Duodenal mucosa (tissue), 2 donors: ENCODE results near the gene PHOSPHO2.

ENCODE experiments used
- H3K27ac ChIP-seq: one replicate; pipeline ENCODE4 v1.7.0; 2013; ENCODE audit warnings: low read depth, low read length
- H3K27me3 ChIP-seq, 2 donors: one replicate each; pipeline ENCODE4 v1.7.0; 2013; ENCODE audit warnings: low read length in 2 of 2, control low read depth in 1 of 2; ENCODE audit not compliant: insufficient read depth in 2 of 2, control insufficient read depth in 1 of 2
- H3K36me3 ChIP-seq, 2 donors: one replicate each; pipeline ENCODE4 v1.7.0; 2013; ENCODE audit warnings: low read length in 2 of 2, control low read depth in 1 of 2; ENCODE audit not compliant: insufficient read depth in 2 of 2, control insufficient read depth in 1 of 2
- H3K4me1 ChIP-seq, 2 donors: one replicate each; pipeline ENCODE4 v1.7.0; 2013; ENCODE audit warnings: low read length in 2 of 2, control low read depth in 1 of 2; ENCODE audit not compliant: insufficient read depth in 2 of 2, control insufficient read depth in 1 of 2
- H3K4me3 ChIP-seq, 2 donors: one replicate each; pipeline ENCODE4 v1.7.0; 2013; ENCODE audit warnings: low read length in 2 of 2, low read depth in 1 of 2
- H3K9ac ChIP-seq, 2 donors: one replicate each; pipeline ENCODE4 v1.7.0; 2013; ENCODE audit warnings: low read length in 2 of 2, low read depth in 1 of 2
- H3K9me3 ChIP-seq, 2 donors: one replicate each; pipeline ENCODE4 v1.7.0; 2013; ENCODE audit warnings: low read length in 2 of 2, control low read depth in 1 of 2; ENCODE audit not compliant: control insufficient read depth in 1 of 2

Gene PHOSPHO2

GRCh38 chr2:169713331-169713730 is 19.1 kb downstream of the PHOSPHO2 start:
- Histone ChIP-seq H3K9ac (no peak overlapping the region), H3K36me3 (no peaks in the 10 kb centered on the region), H3K9me3 (no peaks in the 10 kb centered on the region), H3K27ac (no peak overlapping the region), H3K4me3 (no peak overlapping the region), H3K27me3 (no peaks in the 10 kb centered on the region), H3K4me1 (peaks cover 64 to 65% of the 10 kb centered on the region in 2 donors)

GRCh38 chr2:169714699-169715098 is 20.4 kb downstream of the PHOSPHO2 start:
- H3K9ac ChIP-seq, result no peak overlapping the region

GRCh38 chr2:169715379-169716237 is 21.3 kb downstream of the PHOSPHO2 start:
- peaks cover 57 to 62% of the 10 kb centered on the region in 2 donors for H3K4me1 ChIP-seq
- no peaks in the 10 kb centered on the region for H3K9me3 ChIP-seq
- no peaks in the 10 kb centered on the region for H3K36me3 ChIP-seq
- H3K27ac ChIP-seq, result no peak overlapping the region
- H3K9ac ChIP-seq, result peak overlapping the region in 1 of 2 donors; percentile 22
- peak overlapping the region; percentile 66 to 71 for H3K4me3 ChIP-seq
- H3K27me3 ChIP-seq, result no peaks in the 10 kb centered on the region

More at GRCh38 chr2:169714699-169715098, 20.4 kb downstream of the PHOSPHO2 start:
- Histone ChIP-seq H3K27me3 (no peaks in the 10 kb centered on the region), H3K4me3 (peak overlapping the region; percentile 66 to 71), H3K36me3 (no peaks in the 10 kb centered on the region), H3K9me3 (no peaks in the 10 kb centered on the region), H3K27ac (no peak overlapping the region), H3K4me1 (peaks cover 64 to 68% of the 10 kb centered on the region in 2 donors)

- H3K27me3 ChIP-seq, result no peaks in the 10 kb centered on the region
- peak overlapping the region; percentile 66 to 71 for H3K4me3 ChIP-seq
- no peaks in the 10 kb centered on the region for H3K36me3 ChIP-seq
- H3K9me3 ChIP-seq, result no peaks in the 10 kb centered on the region
- peaks cover 53 to 59% of the 10 kb centered on the region in 2 donors for H3K4me1 ChIP-seq
- H3K27ac ChIP-seq, result no peak overlapping the region
- peak overlapping the region in 1 of 2 donors; percentile 22 for H3K9ac ChIP-seq
These were observed 22.1 kb downstream of the PHOSPHO2 start for GRCh38 chr2:169716238-169716886.

GRCh38 chr2:169716938-169717690 is 22.8 kb downstream of the PHOSPHO2 start:
- Histone ChIP-seq H3K9me3 (no peaks in the 10 kb centered on the region), H3K4me3 (no peak overlapping the region), H3K27me3 (no peaks in the 10 kb centered on the region), H3K36me3 (no peaks in the 10 kb centered on the region), H3K4me1 (peaks cover 45 to 52% of the 10 kb centered on the region in 2 donors), H3K9ac (no peak overlapping the region), H3K27ac (no peak overlapping the region)

GRCh38 chr2:169717691-169718063 is 23.4 kb downstream of the PHOSPHO2 start:
- no peak overlapping the region for H3K4me3 ChIP-seq
- no peaks in the 10 kb centered on the region for H3K9me3 ChIP-seq
- no peak overlapping the region for H3K9ac ChIP-seq
- H3K27ac ChIP-seq, result no peak overlapping the region
- no peaks in the 10 kb centered on the region for H3K36me3 ChIP-seq
- H3K4me1 ChIP-seq, result peaks cover 41 to 47% of the 10 kb centered on the region in 2 donors
- H3K27me3 ChIP-seq, result no peaks in the 10 kb centered on the region

- no peak overlapping the region for H3K4me3 ChIP-seq
- H3K4me1 ChIP-seq, result peaks cover 32 to 34% of the 10 kb centered on the region in 2 donors
- H3K9ac ChIP-seq, result no peak overlapping the region
- no peaks in the 10 kb centered on the region for H3K36me3 ChIP-seq
- no peaks in the 10 kb centered on the region for H3K27me3 ChIP-seq
- H3K9me3 ChIP-seq, result no peaks in the 10 kb centered on the region
- H3K27ac ChIP-seq, result no peak overlapping the region
These were observed 24.7 kb downstream of the PHOSPHO2 start for GRCh38 chr2:169718930-169719504.

- Histone ChIP-seq H3K36me3 (no peaks in the 10 kb centered on the region), H3K27me3 (no peaks in the 10 kb centered on the region), H3K27ac (no peak overlapping the region), H3K4me3 (no peak overlapping the region), H3K4me1 (peaks cover 13 to 18% of the 10 kb centered on the region in 2 donors), H3K9ac (no peak overlapping the region), H3K9me3 (no peaks in the 10 kb centered on the region)
These were observed 26.7 kb downstream of the PHOSPHO2 start for GRCh38 chr2:169721016-169721415.

GRCh38 chr2:169727065-169727464 is 32.8 kb downstream of the PHOSPHO2 start:
- H3K36me3 ChIP-seq, result no peaks in the 10 kb centered on the region
- no peak overlapping the region for H3K4me3 ChIP-seq
- no peaks in the 10 kb centered on the region for H3K27me3 ChIP-seq
- no peaks in the 10 kb centered on the region for H3K4me1 ChIP-seq
- no peak overlapping the region for H3K27ac ChIP-seq
- H3K9ac ChIP-seq, result no peak overlapping the region
- H3K9me3 ChIP-seq, result no peaks in the 10 kb centered on the region
